NCI-H748 (cell line): ENCODE results near the gene AGTRAP.

ENCODE experiments used
- DNase-seq: peaks from one replicate; lab custom pipeline; 2025; ENCODE audit not compliant: unreplicated experiment; lab: John Stamatoyannopoulos, UW

AGTRAP gene

GRCh38 chr1:11733306-11733705, 2.6 kb upstream of the AGTRAP start:
- DNase-seq, result no peak

DNA sequence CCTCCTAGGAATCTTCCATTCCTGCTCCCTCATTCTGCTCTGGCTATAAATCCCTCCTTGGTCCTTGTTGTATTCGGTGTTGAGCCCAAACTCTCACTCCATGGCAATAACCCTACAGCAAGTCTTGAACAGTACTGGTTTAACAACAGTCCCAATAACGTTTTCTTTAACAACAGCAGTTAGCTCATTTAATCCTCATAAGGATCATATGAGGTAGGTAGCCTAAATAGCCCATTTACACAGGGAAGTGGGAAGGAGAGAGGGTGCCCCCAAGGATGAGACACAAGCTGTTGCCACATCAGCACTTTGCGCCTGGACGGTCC, 444 bp upstream of the AGTRAP start:
- no peak for DNase-seq

DNA sequence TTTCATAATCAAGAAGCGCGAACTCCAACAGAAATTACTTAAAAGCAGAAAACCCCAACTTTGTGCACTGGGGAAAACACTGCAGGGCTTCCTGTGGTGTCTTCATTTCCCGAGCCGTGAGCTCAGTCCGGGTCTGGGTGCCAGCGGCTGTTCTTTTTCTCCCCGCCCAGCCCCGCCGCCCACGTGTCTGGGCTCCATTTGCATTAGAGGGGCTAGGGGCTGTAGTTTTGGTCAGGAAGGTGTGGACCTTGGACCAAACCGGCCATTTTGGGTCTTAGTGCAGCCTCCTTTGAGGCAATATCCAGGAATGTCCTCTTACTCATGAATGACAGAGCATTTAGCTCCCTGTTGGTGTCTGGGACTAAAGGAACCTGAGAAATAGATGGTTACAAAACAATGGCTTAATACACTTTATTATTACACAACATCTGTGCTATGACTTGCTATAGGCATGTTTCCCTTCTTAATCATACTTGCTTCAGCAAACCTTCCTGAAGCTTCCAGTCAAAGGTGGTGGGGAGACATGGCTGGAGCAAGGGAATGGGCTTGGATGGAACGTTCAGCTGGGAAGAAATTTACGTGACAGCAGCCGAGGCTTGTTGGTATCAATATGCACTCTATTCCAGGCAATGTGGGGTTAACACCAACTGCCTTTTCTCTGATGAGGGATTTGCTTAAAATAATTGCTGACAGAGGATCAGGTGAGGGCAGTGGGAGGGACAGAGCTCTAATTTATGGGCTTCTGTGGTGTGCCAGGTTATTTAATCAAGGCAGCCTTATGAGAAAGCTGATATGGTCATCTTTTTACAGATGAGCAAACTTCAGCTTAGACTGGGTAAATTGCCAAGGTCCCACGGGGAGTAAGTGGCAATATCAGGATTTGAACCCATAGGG, 1.1 kb downstream of the AGTRAP start:
- peak; percentile 41 for DNase-seq

DNA sequence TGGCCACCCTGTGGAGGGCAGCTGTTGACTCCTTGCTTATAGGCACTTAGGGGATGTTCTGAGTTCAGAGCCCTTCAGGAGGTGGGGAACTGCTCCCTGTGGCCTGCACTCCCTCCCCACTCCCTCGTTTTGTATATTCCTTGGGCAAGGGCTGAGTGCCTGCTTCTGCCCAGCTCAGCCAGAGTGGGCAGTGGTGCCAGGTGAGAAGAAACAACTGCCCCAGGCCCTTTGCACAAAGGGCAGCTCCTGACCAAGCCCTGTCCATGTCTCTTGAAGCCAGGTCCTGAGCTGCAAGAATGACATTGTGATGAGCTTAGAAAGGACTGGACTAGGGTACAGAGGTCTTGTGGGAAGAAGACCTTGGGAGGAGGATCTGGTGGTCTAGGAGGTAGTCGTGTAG, 2.2 kb downstream of the AGTRAP start:
- no peak for DNase-seq

GRCh38 chr1:11738783-11739182, 2.8 kb downstream of the AGTRAP start:
- no peak for DNase-seq

DNA sequence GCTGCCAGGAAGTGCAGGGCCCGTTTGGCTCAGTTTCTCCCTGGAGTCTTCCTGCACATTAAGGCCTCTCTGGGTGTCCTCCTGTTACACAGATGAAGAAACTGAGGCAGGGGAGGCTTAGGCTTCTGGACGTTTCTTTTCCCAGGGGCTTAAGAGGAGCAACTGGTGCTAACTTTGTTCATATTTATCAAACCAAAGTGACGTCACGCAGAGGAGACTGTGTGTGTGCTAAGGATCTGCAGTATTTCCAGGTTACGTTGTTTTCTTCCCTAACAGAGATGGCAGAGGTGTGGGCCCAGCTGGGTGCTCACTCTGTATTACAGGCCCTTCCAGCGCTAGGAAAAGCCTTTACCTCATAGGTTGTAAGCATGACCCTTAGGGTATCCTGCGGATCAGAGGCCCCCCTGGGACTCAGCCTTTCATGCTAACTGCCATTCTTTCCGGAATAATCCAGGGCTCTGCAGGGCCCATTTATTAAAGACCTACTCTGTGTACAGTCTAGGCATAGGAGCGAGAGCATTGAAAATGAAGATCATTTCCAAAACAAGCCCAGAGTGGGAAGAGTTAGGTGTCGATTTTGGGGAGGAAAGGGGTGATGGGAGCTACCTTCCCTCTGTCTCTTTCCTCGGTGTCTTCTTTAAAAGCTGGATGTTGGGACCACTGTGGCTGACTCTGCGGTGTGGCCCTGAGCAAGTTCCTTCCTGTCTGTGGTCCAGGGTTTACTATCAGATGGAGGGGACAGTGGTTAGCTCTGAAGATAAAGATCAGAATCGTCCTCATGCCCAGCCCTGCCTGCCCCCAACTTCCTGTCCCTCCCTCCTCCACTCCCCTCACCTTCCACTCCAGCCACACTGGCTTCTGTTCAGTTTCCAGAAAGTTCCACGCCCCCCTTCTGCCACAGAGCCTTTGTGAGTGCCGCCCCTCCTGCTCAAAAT, 4.6 kb downstream of the AGTRAP start:
- DNase-seq, result no peak

DNA sequence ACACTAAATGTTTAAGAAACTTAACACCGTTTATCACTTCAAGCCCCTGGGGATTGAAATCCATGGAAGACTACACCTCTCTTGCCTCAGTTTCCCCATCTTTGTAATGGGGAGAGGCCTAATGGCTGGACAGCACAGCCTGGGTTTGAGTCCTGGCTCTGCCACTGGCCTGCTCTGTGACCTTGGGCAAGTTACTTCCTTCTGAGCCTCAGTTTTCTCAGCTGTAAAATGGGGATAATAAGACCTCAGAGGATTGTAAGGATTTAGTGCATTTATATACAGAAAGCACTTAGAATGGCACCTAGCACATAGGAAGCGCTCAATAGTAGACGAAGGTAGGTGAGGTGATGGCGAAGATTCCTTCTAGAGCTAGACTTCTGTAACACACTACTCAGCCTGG, 5.5 kb downstream of the AGTRAP start:
- no peak for DNase-seq

DNA sequence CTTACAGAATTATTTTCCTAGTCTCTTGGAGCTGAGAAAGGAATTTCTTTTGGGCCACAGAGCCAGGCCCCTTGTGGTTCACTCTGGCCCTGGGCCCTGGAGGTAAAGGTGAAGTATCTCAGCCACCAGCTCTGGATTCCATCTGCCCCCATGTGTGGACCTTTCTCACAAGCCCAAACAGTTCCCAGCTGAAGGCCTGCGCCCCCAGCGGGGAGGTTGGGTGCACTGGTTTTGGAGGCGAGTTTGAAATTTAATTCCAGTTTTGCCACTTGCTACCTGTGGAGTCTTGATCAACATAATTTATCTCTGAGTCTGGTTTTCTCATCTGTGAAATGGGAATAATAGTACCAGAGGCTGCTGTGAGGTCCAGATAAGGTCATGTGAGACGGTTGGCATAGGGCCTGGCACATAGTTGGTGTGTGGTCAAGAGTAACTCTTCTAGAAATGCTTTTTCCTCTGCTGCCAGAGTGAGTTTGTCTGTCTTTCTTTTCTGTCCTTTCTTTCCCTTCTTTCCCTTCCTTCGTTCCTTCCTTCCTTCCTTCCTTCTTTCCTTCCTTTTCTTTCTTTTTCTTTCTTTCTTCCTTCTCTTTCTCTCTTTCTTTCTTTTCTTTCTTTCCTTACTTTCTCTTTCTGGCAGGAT, 6.1 kb downstream of the AGTRAP start:
- DNase-seq, result no peak

DNA sequence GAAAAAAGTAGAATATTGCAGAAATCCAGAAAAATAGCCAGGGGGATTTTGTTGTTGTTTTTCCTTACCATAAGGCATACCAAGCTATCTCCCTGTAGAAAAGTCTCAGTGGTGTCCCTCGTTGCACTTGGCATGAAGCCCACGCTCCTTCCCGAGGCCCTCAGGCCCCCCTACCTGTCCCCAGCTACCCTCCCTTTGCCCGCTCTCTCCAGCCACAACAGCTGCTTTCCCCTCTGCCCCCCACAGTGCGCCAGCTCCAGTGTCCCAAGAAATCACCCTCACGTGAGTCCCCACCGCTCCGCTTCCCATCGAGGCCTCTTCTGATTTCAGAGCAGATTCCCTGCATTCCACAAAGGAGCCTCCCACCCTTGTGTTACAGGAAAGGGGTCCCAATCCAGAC, 8.4 kb downstream of the AGTRAP start:
- DNase-seq, result no peak

DNA sequence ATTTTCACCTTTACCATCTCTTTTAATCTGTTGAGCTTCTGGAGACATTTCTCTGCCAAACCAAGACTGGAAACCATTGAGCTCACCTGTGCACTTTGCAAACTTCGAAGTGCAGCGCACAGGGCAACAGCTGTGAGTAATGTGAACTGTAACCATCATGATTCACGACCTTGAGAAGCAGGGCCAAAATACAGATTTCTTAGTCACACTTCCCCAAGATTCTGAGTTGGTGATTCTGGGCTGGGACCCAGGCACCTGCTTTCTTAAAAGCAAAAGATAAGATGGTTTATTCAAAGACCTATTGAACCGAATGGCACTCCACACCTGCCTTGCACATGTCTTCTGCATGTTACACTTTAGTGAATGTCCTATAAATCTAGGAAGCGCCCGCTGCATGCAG, 10.2 kb downstream of the AGTRAP start:
- DNase-seq, result no peak

GRCh38 chr1:11746795-11747487, 11.0 kb downstream of the AGTRAP start:
- DNase-seq, result no peak

DNA sequence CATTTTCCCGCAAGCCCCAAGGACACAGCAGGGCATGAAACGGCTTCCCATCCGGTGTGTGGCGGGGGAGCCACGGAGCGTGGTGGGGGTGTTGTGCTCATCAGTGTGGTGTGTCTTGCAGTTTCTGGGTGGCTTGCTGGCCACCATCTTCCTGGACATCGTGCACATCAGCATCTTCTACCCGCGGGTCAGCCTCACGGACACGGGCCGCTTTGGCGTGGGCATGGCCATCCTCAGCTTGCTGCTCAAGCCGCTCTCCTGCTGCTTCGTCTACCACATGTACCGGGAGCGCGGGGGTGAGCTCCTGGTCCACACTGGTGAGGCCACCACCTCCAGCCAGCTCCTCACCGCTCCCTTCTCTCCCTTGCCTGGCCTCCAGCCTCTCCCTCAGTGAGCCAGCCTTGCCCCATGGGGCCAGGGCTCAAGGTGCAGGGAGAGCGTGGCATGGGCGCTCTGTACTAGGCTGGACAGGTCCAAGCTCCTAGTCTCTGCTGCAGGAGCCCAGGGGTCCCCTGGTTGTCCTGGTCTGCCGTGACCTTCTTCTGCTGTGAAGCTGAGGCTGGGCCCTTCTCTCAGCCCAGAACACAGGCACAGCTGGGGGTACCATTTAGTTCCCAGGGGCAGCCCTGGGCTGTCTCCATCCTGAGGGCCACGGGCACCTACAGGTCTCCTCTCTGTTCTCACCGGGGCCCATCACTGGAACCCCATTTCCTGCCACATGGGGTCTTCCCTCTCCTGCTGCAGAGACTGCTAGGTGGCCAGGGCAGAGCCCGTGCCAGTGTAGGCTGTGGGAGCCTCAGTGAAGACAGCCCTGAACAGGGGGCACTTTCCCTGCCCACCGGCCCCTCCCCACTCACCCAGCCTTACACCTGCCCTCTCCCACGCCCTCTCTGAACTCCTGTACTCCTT, 12.6 kb downstream of the AGTRAP start:
- no peak for DNase-seq

DNA sequence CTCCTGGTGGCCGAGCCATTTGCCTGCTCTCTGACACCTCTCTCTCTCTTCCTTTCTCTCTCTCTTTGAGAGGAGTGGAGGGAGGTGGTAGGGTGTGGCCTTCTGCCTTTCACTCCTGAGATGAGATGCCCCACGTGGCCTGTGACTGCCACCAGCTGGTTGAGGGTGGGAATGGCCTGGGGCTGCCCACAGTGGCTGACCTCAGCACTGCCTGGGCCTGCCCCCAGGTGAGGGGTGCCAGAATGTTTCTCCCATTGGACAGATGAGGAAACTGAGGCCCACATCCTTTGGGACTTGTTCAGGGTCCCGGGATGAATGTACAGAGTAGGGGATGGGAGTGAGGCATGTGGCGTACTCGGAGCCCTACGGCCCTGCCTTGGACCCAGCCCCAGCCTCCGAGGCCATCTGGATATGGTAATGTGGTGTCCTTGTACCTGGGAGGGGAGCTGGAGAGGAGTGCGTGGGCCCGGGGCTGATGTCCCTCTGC, 13.3 kb downstream of the AGTRAP start:
- DNase-seq, result peak; percentile 63

GRCh38 chr1:11749996-11750395, 14.1 kb downstream of the AGTRAP start:
- no peak for DNase-seq

DNA sequence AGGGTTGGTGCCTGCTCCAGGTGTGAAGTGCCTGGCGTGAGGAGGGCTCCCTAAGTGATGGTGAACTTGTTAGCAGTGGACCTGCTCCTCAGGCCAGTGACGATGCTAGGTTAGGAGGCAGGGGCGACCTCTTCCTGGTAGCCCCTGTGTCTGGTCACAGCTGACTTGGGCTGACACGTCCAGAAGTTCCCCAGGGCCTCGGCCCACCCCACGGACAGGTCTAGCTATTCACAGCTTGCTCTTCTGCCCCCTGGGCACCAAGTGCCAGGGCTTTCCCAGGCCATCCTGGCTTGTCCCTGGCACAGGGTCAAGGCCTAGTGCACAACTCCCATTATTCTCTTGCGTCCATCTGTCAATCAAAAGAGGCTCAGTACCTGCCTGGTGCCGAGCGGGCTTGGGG, 15.2 kb downstream of the AGTRAP start:
- no peak for DNase-seq

GRCh38 chr1:11752359-11753088, 16.6 kb downstream of the AGTRAP start:
- no peak for DNase-seq

GRCh38 chr1:11753555-11754208, 17.7 kb downstream of the AGTRAP start:
- DNase-seq, result no peak

GRCh38 chr1:11757047-11757446, 21.1 kb downstream of the AGTRAP start:
- no peak for DNase-seq

DNA sequence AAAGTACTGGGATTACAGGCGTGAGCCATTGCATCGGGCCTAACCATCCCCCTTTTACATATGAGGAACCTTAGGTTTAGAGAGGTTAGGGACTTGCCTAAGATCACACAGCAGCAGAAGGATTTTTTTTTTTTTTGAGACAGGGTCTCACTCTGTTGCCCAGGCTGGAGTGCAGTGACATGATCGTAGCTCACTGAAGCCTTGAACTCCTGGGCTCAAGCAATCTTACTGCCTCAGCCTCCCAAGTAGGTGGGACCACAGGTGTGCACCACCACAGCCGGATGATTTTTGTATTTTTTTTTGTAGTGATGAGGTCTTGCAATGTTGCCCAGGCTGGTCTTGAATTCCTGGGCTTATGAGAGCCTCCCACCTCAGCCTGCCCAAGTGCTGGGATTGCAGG, 23.9 kb downstream of the AGTRAP start:
- DNase-seq, result no peak
